HG02840 (cell line): ENCODE data around the gene DNER.
"Not testable (repeated sequence)": the region's sequence is repeated elsewhere in the genome, so short reads cannot be mapped to it uniquely, and the experiment has no call there.

ENCODE experiments used
- ATAC-seq: cut with Tn5 transposase; IDR thresholded peaks from one replicate; pipeline ENCODE4 v1.9.1; 2021; ENCODE audit warnings: mild to moderate bottlenecking, moderate library complexity, moderate number of reproducible peaks; ENCODE audit not compliant: unreplicated experiment, low FRiP score

DNER gene

GRCh38 chr2:229634601-229635370, 79.6 kb downstream of the DNER start:
- no peak for ATAC-seq

- no peak for ATAC-seq
Observed at GRCh38 chr2:229633556-229633955, 80.8 kb downstream of the DNER start.

- no peak for ATAC-seq
Observed at GRCh38 chr2:229629039-229629438, 85.3 kb downstream of the DNER start.

GRCh38 chr2:229627728-229628127, 86.6 kb downstream of the DNER start:
- no peak for ATAC-seq

GRCh38 chr2:229622495-229623355, 91.6 kb downstream of the DNER start:
- ATAC-seq = no peak

- no peak for ATAC-seq
Observed at GRCh38 chr2:229620759-229621158, 93.6 kb downstream of the DNER start.

GRCh38 chr2:229620289-229620688, 94.1 kb downstream of the DNER start:
- ATAC-seq = no peak

- ATAC-seq = no peak
Observed at GRCh38 chr2:229616433-229616832, 97.9 kb downstream of the DNER start.

- ATAC-seq = not testable (repeated sequence)
Observed at GRCh38 chr2:229614021-229614420, 100.3 kb downstream of the DNER start.

- ATAC-seq = no peak
Observed at GRCh38 chr2:229612384-229612971, 101.9 kb downstream of the DNER start.

- no peak for ATAC-seq
Observed at GRCh38 chr2:229611360-229611759, 103.0 kb downstream of the DNER start.

GRCh38 chr2:229610872-229611271, 103.5 kb downstream of the DNER start:
- ATAC-seq = no peak

GRCh38 chr2:229610333-229610732, 104.0 kb downstream of the DNER start:
- ATAC-seq = no peak

- no peak for ATAC-seq
Observed at GRCh38 chr2:229601936-229602335, 112.4 kb downstream of the DNER start.

GRCh38 chr2:229601396-229601795, 113.0 kb downstream of the DNER start:
- no peak for ATAC-seq

GRCh38 chr2:229598227-229598626, 116.1 kb downstream of the DNER start:
- ATAC-seq = no peak

GRCh38 chr2:229596796-229597195, 117.6 kb downstream of the DNER start:
- ATAC-seq = no peak

- ATAC-seq = no peak
Observed at GRCh38 chr2:229591611-229592010, 122.7 kb downstream of the DNER start.

- ATAC-seq = no peak
Observed at GRCh38 chr2:229586746-229587705, 127.3 kb downstream of the DNER start.

GRCh38 chr2:229586012-229586411, 128.3 kb downstream of the DNER start:
- no peak for ATAC-seq
